ENCODE measurements around the gene NIF3L1.

Gene NIF3L1

GRCh38 chr2:200929334-200930249 is 40.4 kb downstream of the NIF3L1 start:
- TF ChIP-seq EZH2 (IDR thresholded peaks at IDR 0.05; ENCODE audit: borderline replicate concordance, low read depth, low read length, severe bottlenecking) (no peak), CTCF (IDR thresholded peaks at IDR 0.05; ENCODE audit: borderline replicate concordance, extremely low read depth, low read length, poor library complexity, severe bottlenecking) (no peak)
- Histone ChIP-seq H3K36me3 (ENCODE audit: insufficient read depth, low read length) (peaks cover 63% of the 10 kb centered on the region), H3K4me1 (ENCODE audit: insufficient read depth, low read length) (no peaks in the 10 kb centered on the region), H3K79me2 (ENCODE audit: insufficient read depth, low read length) (no peaks in the 10 kb centered on the region), H3K9me3 (ENCODE audit: insufficient read depth, low read length, severe bottlenecking) (no peaks in the 10 kb centered on the region), H3K9ac (ENCODE audit: low read depth, low read length) (no peak overlapping the region), H3K27me3 (ENCODE audit: insufficient read depth, low read length, poor library complexity) (no peaks in the 10 kb centered on the region), H2AFZ (ENCODE audit: low read depth, low read length) (no peak overlapping the region), H3K4me3 (ENCODE audit: low read depth in 1 of 2, low read length in 2 of 2) (no peak overlapping the region), H3K27ac (ENCODE audit: low read length) (no peak overlapping the region), H3K4me2 (ENCODE audit: insufficient read depth, low read length) (no peak overlapping the region), H4K20me1 (ENCODE audit: insufficient read depth, low read length) (no peaks in the 10 kb centered on the region)
- DNase-seq (no peak), ATAC-seq (ENCODE audit: insufficient read depth, low read depth) (no peak)

GRCh38 chr2:200930947-200931626 is 41.9 kb downstream of the NIF3L1 start:
- Histone ChIP-seq H3K4me3 (ENCODE audit: low read depth in 1 of 2, low read length in 2 of 2) (no peak overlapping the region), H2AFZ (ENCODE audit: low read depth, low read length) (no peak overlapping the region), H3K36me3 (ENCODE audit: insufficient read depth, low read length) (peaks cover 67% of the 10 kb centered on the region), H4K20me1 (ENCODE audit: insufficient read depth, low read length) (no peaks in the 10 kb centered on the region), H3K27ac (ENCODE audit: low read length) (no peak overlapping the region), H3K9me3 (ENCODE audit: insufficient read depth, low read length, severe bottlenecking) (no peaks in the 10 kb centered on the region), H3K79me2 (ENCODE audit: insufficient read depth, low read length) (no peaks in the 10 kb centered on the region), H3K4me2 (ENCODE audit: insufficient read depth, low read length) (no peak overlapping the region), H3K4me1 (ENCODE audit: insufficient read depth, low read length) (no peaks in the 10 kb centered on the region), H3K9ac (ENCODE audit: low read depth, low read length) (no peak overlapping the region), H3K27me3 (ENCODE audit: insufficient read depth, low read length, poor library complexity) (no peaks in the 10 kb centered on the region)
- no peak for DNase-seq
- ATAC-seq (ENCODE audit: insufficient read depth, low read depth) = no peak
- TF ChIP-seq CTCF (IDR thresholded peaks at IDR 0.05; ENCODE audit: borderline replicate concordance, extremely low read depth, low read length, poor library complexity, severe bottlenecking) = no peak
- no peak for TF ChIP-seq EZH2 (IDR thresholded peaks at IDR 0.05; ENCODE audit: borderline replicate concordance, low read depth, low read length, severe bottlenecking)

GRCh38 chr2:200939832-200940231 is 50.7 kb downstream of the NIF3L1 start:
- no peak for DNase-seq
- no peak overlapping the region for H3K9ac ChIP-seq (ENCODE audit: low read depth, low read length)
- no peak overlapping the region for H3K4me2 ChIP-seq (ENCODE audit: insufficient read depth, low read length)
- H3K27ac ChIP-seq (ENCODE audit: low read length) = no peak overlapping the region
- no peak overlapping the region for H2AFZ ChIP-seq (ENCODE audit: low read depth, low read length)
- TF ChIP-seq EZH2 (IDR thresholded peaks at IDR 0.05; ENCODE audit: borderline replicate concordance, low read depth, low read length, severe bottlenecking) (no peak), CTCF (IDR thresholded peaks at IDR 0.05; ENCODE audit: borderline replicate concordance, extremely low read depth, low read length, poor library complexity, severe bottlenecking) (no peak)
- H3K36me3 ChIP-seq (ENCODE audit: insufficient read depth, low read length) = peaks cover 90% of the 10 kb centered on the region
- no peaks in the 10 kb centered on the region for H4K20me1 ChIP-seq (ENCODE audit: insufficient read depth, low read length)
- no peaks in the 10 kb centered on the region for H3K79me2 ChIP-seq (ENCODE audit: insufficient read depth, low read length)
- no peaks in the 10 kb centered on the region for H3K4me1 ChIP-seq (ENCODE audit: insufficient read depth, low read length)
- ATAC-seq (ENCODE audit: insufficient read depth, low read depth) = no peak
- no peaks in the 10 kb centered on the region for H3K9me3 ChIP-seq (ENCODE audit: insufficient read depth, low read length, severe bottlenecking)
- H3K27me3 ChIP-seq (ENCODE audit: insufficient read depth, low read length, poor library complexity) = no peaks in the 10 kb centered on the region
- H3K4me3 ChIP-seq (ENCODE audit: low read depth in 1 of 2, low read length in 2 of 2) = no peak overlapping the region
